Esophagus squamous epithelium (tissue), 4 donors: ENCODE results near the gene SH3RF2.

ENCODE experiments used
- CTCF ChIP-seq, 6 experiments: fragments of 450-650 bp in 4 of 6; fragments of 200-600 bp in 2 of 6; sonication (generic) in 2 of 6; IDR thresholded peaks; one replicate each; pipeline ENCODE4 v1.5.1; 2016 to 2019; ENCODE audit warnings: antibody characterized with exemption in 6 of 6, mild to moderate bottlenecking in 4 of 6, moderate library complexity in 4 of 6
- POLR2A ChIP-seq, 4 donors: fragments of 450-650 bp; IDR thresholded peaks; one replicate each; pipeline ENCODE4 v1.6.1; 2017; ENCODE audit warnings: antibody characterized with exemption in 4 of 4, mild to moderate bottlenecking in 4 of 4, moderate library complexity in 3 of 4

DNA sequence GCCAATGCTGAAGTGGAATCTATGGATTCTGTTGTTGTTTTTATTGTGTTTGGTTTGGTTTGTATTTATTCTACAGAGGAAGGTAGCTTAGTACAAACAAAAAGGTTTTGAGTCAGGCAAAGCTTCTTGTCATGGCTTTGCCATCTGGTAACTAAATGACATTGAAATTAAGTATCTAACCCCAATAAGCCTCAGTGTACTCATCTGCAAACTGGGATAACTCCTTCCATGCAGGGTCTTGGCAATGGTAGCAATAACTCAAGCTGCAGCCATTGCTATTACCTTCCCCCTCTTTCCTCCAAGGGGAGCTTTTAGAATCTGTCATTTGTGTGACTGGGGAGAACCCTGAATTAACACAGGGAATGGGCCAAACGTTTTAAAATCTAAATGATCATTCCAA lies 89.3 kb downstream of the SH3RF2 start:
- TF ChIP-seq POLR2A (IDR thresholded peaks at IDR 0.05): no peak
- TF ChIP-seq CTCF (IDR thresholded peaks at IDR 0.05): no peak
